ENCODE results near the gene MTHFD1L.

- no peak for TF ChIP-seq CTCF (conservative IDR thresholded peaks at IDR 0.05; ENCODE audit: low read length)
- no peak for TF ChIP-seq EZH2phosphoT487 (IDR thresholded peaks at IDR 0.05; ENCODE audit: borderline replicate concordance)
These were observed 139.0 kb downstream of the MTHFD1L start for GRCh38 chr6:151004383-151005024.
